HG03045 (cell line): ENCODE results near the gene NOTCH2NLA.
"Not testable (repeated sequence)": the region's sequence is repeated elsewhere in the genome, so short reads cannot be mapped to it uniquely, and the experiment has no call there.

Source experiments
- ATAC-seq: cut with Tn5 transposase; IDR thresholded peaks from one replicate; pipeline ENCODE4 v1.9.1; 2021; ENCODE audit warnings: mild to moderate bottlenecking, moderate library complexity; ENCODE audit not compliant: unreplicated experiment

NOTCH2NLA gene

GRCh38 chr1:146174531-146174930 is 54.3 kb downstream of the NOTCH2NLA start:
- ATAC-seq = not testable (repeated sequence)

GRCh38 chr1:146167740-146168139 is 61.1 kb downstream of the NOTCH2NLA start:
- not testable (repeated sequence) for ATAC-seq

DNA sequence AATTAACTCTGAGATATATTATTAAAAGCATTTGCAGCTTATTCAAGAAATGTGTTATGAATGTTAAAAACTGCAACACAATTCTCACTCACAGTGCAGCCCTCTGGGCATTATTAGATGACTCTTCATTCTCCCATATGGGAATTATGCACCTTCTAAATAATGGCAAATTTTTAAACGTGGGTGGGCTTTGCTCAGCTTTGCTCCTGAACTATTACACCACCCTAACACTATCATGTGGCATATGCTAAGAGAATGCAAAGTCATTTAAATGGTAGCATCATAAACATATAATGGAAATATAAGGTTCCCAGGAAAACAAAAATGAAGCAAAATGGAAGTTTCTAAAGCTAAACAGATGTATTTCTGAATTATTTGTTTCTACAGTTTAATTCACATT is 61.5 kb downstream of the NOTCH2NLA start:
- ATAC-seq = not testable (repeated sequence)

DNA sequence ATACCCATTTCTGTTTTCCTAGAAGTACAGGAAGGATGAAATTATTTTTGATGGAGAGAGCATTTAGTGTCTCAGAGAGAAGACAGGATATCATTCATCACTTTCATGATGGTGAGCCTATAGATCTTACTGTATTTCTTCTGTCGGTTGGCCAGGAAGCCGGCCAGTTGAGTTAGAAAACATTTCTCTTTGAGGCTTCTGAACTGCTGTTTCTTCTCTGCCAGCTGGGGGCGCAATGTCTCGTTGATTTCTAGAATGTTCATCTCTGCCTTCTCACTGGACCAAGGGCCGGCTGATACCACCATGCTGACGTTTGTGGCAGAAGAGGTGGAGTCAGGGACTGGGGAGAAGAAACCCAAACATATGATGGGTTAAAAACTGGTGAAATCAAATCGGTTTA is 84.4 kb downstream of the NOTCH2NLA start, which contains the start of gene NBPF10:
Gene NBPF10, minus strand, starts transcription at position 340 of the 400 bp plus-strand sequence. Its CDS starts 35 bp downstream, at position 305.
- ATAC-seq = not testable (repeated sequence)
